Lung (tissue), 12 donors: ENCODE data around the gene IFIH1. TPM values are rescaled to one million over a fixed set of nuclear protein-coding genes. Genes with fewer than 3 reads are reported as not detected.

Experiments used
- ATAC-seq: fragments of 200-7000 bp; cut with Tn5 transposase; one replicate; pipeline ENCODE4 v1.9.1; 2020; ENCODE audit warnings: moderate number of reproducible peaks; ENCODE audit not compliant: insufficient read depth, low FRiP score
- DNase-seq, 3 donors: peaks; one replicate each; pipeline ENCODE4 v3.0.0-alpha.2; 2013 to 2017
- H3K27ac ChIP-seq, 2 donors: one replicate each; pipeline ENCODE4 v1.5.1; 2013; ENCODE audit warnings: mild to moderate bottlenecking in 2 of 2, moderate library complexity in 2 of 2, control low read depth in 1 of 2, inconsistent platforms in 1 of 2, low read depth in 1 of 2, low read length in 1 of 2
- H3K27me3 ChIP-seq, 3 donors: one replicate each; pipeline ENCODE4 v1.5.1; 2013; ENCODE audit warnings: low read length in 2 of 3; ENCODE audit not compliant: control insufficient read depth in 3 of 3, insufficient read depth in 3 of 3
- H3K36me3 ChIP-seq, 4 donors: one replicate each; pipeline ENCODE4 v1.5.1; 2013; ENCODE audit warnings: low read length in 4 of 4, mild to moderate bottlenecking in 1 of 4, moderate library complexity in 1 of 4; ENCODE audit not compliant: control insufficient read depth in 4 of 4, insufficient read depth in 4 of 4
- H3K4me1 ChIP-seq, 5 donors: one replicate each; pipeline ENCODE4 v1.5.1; 2013; ENCODE audit warnings: low read length in 5 of 5, mild to moderate bottlenecking in 2 of 5, moderate library complexity in 1 of 5; ENCODE audit not compliant: control insufficient read depth in 5 of 5, insufficient read depth in 5 of 5
- H3K4me3 ChIP-seq: one replicate; pipeline ENCODE4 v1.5.1; 2013; ENCODE audit warnings: mild to moderate bottlenecking, control low read depth, moderate library complexity
- H3K9ac ChIP-seq, 2 donors: one replicate each; pipeline ENCODE4 v1.5.1; 2013; ENCODE audit warnings: low read length in 2 of 2, control low read depth in 1 of 2; ENCODE audit not compliant: insufficient read depth in 1 of 2
- H3K9me3 ChIP-seq, 4 donors: one replicate each; pipeline ENCODE4 v1.5.1; 2013; ENCODE audit warnings: low read length in 3 of 4, mild to moderate bottlenecking in 1 of 4, moderate library complexity in 1 of 4; ENCODE audit not compliant: control insufficient read depth in 4 of 4, insufficient read depth in 3 of 4
- WGBS, 2 donors: extraction: QIAGEN DNeasy Blood & Tissue Kit; methylation state at CpG; one replicate each; pipeline ENCODE4 v1.1.7; 2013; 5-methylcytosine and 5-hydroxymethylcytosine counted together
- polyA plus RNA-seq, 2 donors: library from polyadenylated mRNA; stranded (reverse); fragments of 200-250 nt; gene quantifications; one replicate each; pipeline ENCODE4 v1.2.1, GENCODE V29; 2013
- total RNA-seq, 2 donors: library from RNA; depleted of rRNA in 1 of 2; stranded (reverse); fragments of >200 nt in 1 of 2; gene quantifications; one replicate each; pipeline ENCODE4 v1.2.1, GENCODE V29; 2014 to 2021
- TF ChIP-seq, protein P1 (sequence below): IDR thresholded peaks from 2 replicates; pipeline ENCODE4 v1.5.1; 2012; ENCODE audit warnings: mild to moderate bottlenecking; ENCODE audit errors: control extremely low read depth, extremely low read depth
- donor health status: control.
- donor health status: control.
- donor health status: Bipolar disorder and iron deficiency.
- donor health status: healthy.
- donor health status: DM: yes; HTN: yes; CAD: no.

The IFIH1 gene
- total and polyA plus RNA-seq, 4 donors: 9.4 to 26.1 (median 20.1) TPM

DNA sequence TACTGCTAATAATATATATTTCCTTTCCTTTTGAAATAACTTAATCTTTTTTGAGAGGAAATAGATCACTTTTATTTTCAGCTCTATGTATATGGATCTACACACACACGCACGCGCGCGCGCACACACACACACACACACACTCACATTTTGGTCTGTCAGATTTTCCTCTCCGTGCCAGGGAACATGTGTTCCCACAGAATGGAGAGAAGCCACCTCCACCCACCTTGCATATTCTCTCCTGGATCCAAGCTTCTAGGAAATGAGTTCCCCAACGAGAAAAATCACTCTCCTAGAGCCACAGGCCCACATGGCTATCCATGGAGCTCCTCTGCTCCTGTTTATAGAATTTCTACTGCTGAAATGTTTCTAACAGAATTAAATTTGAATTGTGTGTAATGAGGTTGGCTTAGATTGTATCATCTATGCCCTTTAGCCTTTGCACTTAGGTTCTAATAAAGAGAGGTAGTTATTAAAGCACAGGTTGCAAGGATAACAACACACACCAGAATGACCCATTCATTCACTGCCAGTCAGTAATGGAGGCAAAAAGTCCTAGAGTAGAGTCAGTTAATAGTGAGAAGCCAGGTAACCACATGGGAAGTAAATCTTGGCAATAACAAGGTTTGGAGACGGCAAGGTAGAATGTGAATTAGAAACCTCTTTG lies 19.7 kb downstream of the IFIH1 start:
- WGBS, 2 donors: 87 to 93% methylated on average over 9 of the region's 9 CpGs
- Histone ChIP-seq H3K36me3 (peaks cover 0 to 7% (median 2%) of the 10 kb centered on the region in 4 donors), H3K27me3 (no peaks in the 10 kb centered on the region), H3K4me1 (no peaks in the 10 kb centered on the region), H3K27ac (no peak overlapping the region), H3K9ac (no peak overlapping the region), H3K9me3 (no peaks in the 10 kb centered on the region), H3K4me3 (no peak overlapping the region)
- ATAC-seq (no peak), DNase-seq (no peak)
- TF ChIP-seq, protein P1, sequence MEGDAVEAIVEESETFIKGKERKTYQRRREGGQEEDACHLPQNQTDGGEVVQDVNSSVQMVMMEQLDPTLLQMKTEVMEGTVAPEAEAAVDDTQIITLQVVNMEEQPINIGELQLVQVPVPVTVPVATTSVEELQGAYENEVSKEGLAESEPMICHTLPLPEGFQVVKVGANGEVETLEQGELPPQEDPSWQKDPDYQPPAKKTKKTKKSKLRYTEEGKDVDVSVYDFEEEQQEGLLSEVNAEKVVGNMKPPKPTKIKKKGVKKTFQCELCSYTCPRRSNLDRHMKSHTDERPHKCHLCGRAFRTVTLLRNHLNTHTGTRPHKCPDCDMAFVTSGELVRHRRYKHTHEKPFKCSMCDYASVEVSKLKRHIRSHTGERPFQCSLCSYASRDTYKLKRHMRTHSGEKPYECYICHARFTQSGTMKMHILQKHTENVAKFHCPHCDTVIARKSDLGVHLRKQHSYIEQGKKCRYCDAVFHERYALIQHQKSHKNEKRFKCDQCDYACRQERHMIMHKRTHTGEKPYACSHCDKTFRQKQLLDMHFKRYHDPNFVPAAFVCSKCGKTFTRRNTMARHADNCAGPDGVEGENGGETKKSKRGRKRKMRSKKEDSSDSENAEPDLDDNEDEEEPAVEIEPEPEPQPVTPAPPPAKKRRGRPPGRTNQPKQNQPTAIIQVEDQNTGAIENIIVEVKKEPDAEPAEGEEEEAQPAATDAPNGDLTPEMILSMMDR: no peak

DNA sequence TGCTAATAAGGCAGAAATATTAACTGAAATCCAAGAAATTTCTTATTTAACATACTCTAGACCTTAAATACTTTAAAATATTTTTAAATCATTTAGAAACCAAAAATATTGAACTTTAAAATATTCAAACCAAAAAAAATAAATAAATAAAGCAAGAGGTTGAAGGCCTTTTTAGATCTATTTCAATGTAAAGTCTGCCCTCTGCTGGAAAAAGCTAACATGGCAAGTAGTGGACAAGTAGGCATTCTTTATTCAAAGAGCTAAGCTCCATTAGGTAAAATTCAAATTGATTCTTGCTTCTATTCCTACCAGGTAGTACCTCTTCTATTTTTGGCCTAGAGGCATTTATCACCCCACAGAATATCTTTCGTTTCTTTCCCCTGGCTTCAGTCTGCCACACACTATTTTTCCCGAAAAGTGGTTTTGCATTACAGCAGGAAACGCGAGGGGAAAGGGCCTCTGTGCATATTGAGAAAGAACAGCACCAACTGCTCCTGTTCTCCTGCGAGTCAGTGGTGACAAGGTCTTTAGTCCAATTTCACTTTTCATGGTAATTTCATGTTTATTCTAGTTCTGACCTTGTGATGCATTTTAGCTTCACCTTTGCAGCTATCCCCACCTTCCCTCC lies 20.4 kb downstream of the IFIH1 start:
- no peak overlapping the region for H3K4me3 ChIP-seq
- ATAC-seq (peak; percentile 86), DNase-seq (peak; percentile 58 to 88 (median 88))
- no peaks in the 10 kb centered on the region for H3K9me3 ChIP-seq
- TF ChIP-seq, protein P1: peak; percentile 57
- H3K9ac ChIP-seq: no peak overlapping the region
- no peaks in the 10 kb centered on the region for H3K4me1 ChIP-seq
- no peak overlapping the region for H3K27ac ChIP-seq
- peaks cover 0 to 7% (median 2%) of the 10 kb centered on the region in 4 donors for H3K36me3 ChIP-seq
- WGBS, 2 donors: 28 to 58% methylated on average over 5 of the region's 5 CpGs
- H3K27me3 ChIP-seq: no peaks in the 10 kb centered on the region

DNA sequence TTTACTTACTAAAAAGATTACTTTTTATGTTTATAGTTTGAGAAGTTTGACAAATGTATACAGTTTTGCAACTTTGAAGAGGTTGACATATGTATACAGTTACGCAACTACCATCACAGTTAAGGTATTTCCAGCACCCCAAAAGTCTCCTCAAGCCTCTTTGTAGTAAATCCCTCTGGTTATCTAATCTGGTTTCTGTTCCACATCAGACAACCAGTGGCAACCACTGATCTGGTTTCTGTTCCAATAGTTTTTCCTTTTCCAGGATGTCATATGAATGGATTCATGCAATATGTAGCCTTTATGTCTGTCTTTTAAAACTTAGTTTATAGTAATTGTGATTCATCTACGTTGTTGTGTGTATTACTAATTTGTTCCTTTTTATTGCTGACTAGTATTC lies 23.5 kb downstream of the IFIH1 start:
- no peaks in the 10 kb centered on the region for H3K4me1 ChIP-seq
- TF ChIP-seq, protein P1: no peak
- ATAC-seq: no peak
- DNase-seq: no peak
- no peaks in the 10 kb centered on the region for H3K9me3 ChIP-seq
- H3K36me3 ChIP-seq: peaks cover 0 to 7% (median 2%) of the 10 kb centered on the region in 4 donors
- H3K9ac ChIP-seq: no peak overlapping the region
- H3K27ac ChIP-seq: no peak overlapping the region
- no peaks in the 10 kb centered on the region for H3K27me3 ChIP-seq
- 90 to 91% methylated on average over 2 of the region's 2 CpGs for whole genome bisulfite sequencing, 2 donors
- H3K4me3 ChIP-seq: no peak overlapping the region
